ENCODE results near the gene SPC25. TPM values are rescaled to one million over a fixed set of nuclear protein-coding genes. Genes with fewer than 3 reads are reported as not detected.

Gene SPC25
- total RNA-seq, 6 donors from 2014 or later, result 0.63 to 5.9 (median 1.3) TPM; not detected in 1

GRCh38 chr2:168853471-168853870, 36.8 kb downstream of the SPC25 start:
- H3K27ac ChIP-seq, result no peak overlapping the region
- H3K4me1 ChIP-seq, result peaks cover 0 to 6% (median 0%) of the 10 kb centered on the region in 4 donors
- ATAC-seq (ENCODE audit: low FRiP score in 2 of 2) (no peak), DNase-seq (no peak)
- H3K9me3 ChIP-seq, result no peaks in the 10 kb centered on the region
- 90 to 100% methylated on average over 1 of the region's 1 CpG for WGBS, 2 donors
- H3K36me3 ChIP-seq, result peaks cover 0 to 71% (median 11%) of the 10 kb centered on the region in 4 donors
- TF ChIP-seq EP300 (IDR thresholded peaks at IDR 0.05) (no peak), POLR2A (IDR thresholded peaks at IDR 0.05) (no peak), POLR2AphosphoS5 (IDR thresholded peaks at IDR 0.05) (no peak)
- H3K27me3 ChIP-seq, result no peaks in the 10 kb centered on the region
- no peak overlapping the region for H3K4me3 ChIP-seq

GRCh38 chr2:168852481-168852880, 37.7 kb downstream of the SPC25 start:
- DNase-seq, result no peak
- Histone ChIP-seq H3K9me3 (no peaks in the 10 kb centered on the region), H3K27me3 (no peaks in the 10 kb centered on the region), H3K27ac (no peak overlapping the region), H3K4me3 (no peak overlapping the region), H3K36me3 (peaks cover 0 to 68% (median 11%) of the 10 kb centered on the region in 4 donors), H3K4me1 (peaks cover 0 to 6% (median 0%) of the 10 kb centered on the region in 4 donors)
- ATAC-seq (ENCODE audit: low FRiP score in 2 of 2), result no peak
- TF ChIP-seq EP300 (IDR thresholded peaks at IDR 0.05), result no peak
- no peak for TF ChIP-seq CTCF (IDR thresholded peaks at IDR 0.05)
- no peak for TF ChIP-seq POLR2A (IDR thresholded peaks at IDR 0.05)
- no peak for TF ChIP-seq POLR2AphosphoS5 (IDR thresholded peaks at IDR 0.05)
- WGBS, 2 donors, result 56 to 73% methylated on average over 3 of the region's 3 CpGs

- ATAC-seq (ENCODE audit: low FRiP score in 2 of 2), result no peak
- H3K36me3 ChIP-seq, result peaks cover 0 to 61% (median 11%) of the 10 kb centered on the region in 4 donors
Measured at GRCh38 chr2:168851674-168852320, 38.4 kb downstream of the SPC25 start.

GRCh38 chr2:168850846-168851245, 39.4 kb downstream of the SPC25 start:
- DNase-seq, result no peak
- Histone ChIP-seq H3K27me3 (no peaks in the 10 kb centered on the region), H3K27ac (no peak overlapping the region), H3K4me3 (no peak overlapping the region), H3K9me3 (no peaks in the 10 kb centered on the region), H3K36me3 (peaks cover 0 to 57% (median 11%) of the 10 kb centered on the region in 4 donors), H3K4me1 (no peaks in the 10 kb centered on the region)
- TF ChIP-seq POLR2A (IDR thresholded peaks at IDR 0.05) (no peak), POLR2AphosphoS5 (IDR thresholded peaks at IDR 0.05) (no peak), CTCF (IDR thresholded peaks at IDR 0.05) (no peak), EP300 (IDR thresholded peaks at IDR 0.05) (no peak)
- ATAC-seq (ENCODE audit: low FRiP score in 2 of 2), result no peak

More at GRCh38 chr2:168851674-168852320, 38.4 kb downstream of the SPC25 start:
- WGBS, 2 donors, result 79 to 86% methylated on average over 5 of the region's 5 CpGs
- DNase-seq, result no peak
- Histone ChIP-seq H3K27me3 (no peaks in the 10 kb centered on the region), H3K4me3 (no peak overlapping the region), H3K4me1 (peaks cover 0 to 6% (median 0%) of the 10 kb centered on the region in 4 donors), H3K27ac (no peak overlapping the region), H3K9me3 (no peaks in the 10 kb centered on the region)
- TF ChIP-seq CTCF (IDR thresholded peaks at IDR 0.05) (no peak), EP300 (IDR thresholded peaks at IDR 0.05) (no peak), POLR2AphosphoS5 (IDR thresholded peaks at IDR 0.05) (no peak), POLR2A (IDR thresholded peaks at IDR 0.05) (no peak)

- H3K36me3 ChIP-seq, result peaks cover 0 to 59% (median 11%) of the 10 kb centered on the region in 4 donors
- H3K4me1 ChIP-seq, result no peaks in the 10 kb centered on the region
- ATAC-seq (ENCODE audit: low FRiP score in 2 of 2) (no peak), DNase-seq (no peak)
- H3K4me3 ChIP-seq, result no peak overlapping the region
- H3K9me3 ChIP-seq, result no peaks in the 10 kb centered on the region
- TF ChIP-seq POLR2AphosphoS5 (IDR thresholded peaks at IDR 0.05), result no peak
- TF ChIP-seq CTCF (IDR thresholded peaks at IDR 0.05), result peak in 1 of 6 experiments; percentile 18
- 56 to 83% methylated on average over 2 of the region's 2 CpGs for WGBS, 2 donors
- no peaks in the 10 kb centered on the region for H3K27me3 ChIP-seq
- H3K27ac ChIP-seq, result no peak overlapping the region
Measured at GRCh38 chr2:168849610-168850009, 40.6 kb downstream of the SPC25 start.
